Measurements from ENCODE around the gene ZNF260. TPM values are rescaled to one million over a fixed set of nuclear protein-coding genes. Genes with fewer than 3 reads are reported as not detected.

The ZNF260 gene
- total and polyA plus RNA-seq, 2 of the 13 experiments (the other 11 are each of a cell fraction or from before 2014, with no cell fraction given) = 2.8 to 10.5 TPM

DNA sequence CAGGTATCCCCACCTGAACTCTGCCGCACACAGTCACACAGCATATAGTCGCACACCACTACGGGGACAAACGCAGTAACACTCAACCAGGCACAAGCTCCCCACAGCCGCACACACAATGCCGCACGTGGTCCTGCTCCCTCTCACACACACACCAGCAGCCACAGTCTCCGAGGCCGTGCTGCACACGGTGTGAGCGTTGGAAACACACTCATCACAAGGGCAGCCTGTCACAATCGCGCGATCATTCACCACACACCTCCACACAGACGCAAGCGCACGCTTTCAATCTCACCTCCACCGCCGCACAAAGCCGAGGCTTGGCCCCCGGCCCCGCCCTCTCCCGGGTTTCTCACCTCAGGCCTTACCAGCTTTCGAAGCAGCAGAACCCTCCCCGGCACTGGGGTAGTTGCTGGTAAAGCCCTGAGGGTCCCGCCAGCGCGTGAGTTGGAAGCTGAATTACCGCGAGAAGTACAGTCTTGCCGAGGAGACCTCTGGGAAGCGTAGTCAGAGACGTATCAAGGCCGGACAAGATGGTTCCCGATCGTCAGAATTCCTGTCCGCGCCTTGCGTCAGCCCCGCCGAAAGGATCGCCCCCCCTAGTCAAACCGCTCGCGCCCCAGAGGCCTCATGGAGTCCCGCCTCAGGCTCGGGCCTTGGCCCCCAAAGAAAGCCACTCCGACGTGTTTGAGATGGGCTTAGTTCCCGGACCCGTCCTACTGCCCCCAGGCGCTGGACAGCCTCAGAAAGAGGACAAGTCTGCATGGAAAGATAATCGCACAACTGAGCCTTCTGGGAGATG is 38.8 kb downstream of the ZNF260 start, which contains the start of gene ZNF566 (continued):
- no peak for TF ChIP-seq FOXA1 (IDR thresholded peaks at IDR 0.05)
- TF ChIP-seq FOXA1 (CRISPR knock-in tag; IDR thresholded peaks at IDR 0.05) = no peak
- TF ChIP-seq PHB2 (IDR thresholded peaks at IDR 0.05; ENCODE audit: partially characterized antibody) = no peak
- peak; percentile 42 for TF ChIP-seq SALL1 (CRISPR knock-in tag; IDR thresholded peaks at IDR 0.05)
- TF ChIP-seq, protein P1, sequence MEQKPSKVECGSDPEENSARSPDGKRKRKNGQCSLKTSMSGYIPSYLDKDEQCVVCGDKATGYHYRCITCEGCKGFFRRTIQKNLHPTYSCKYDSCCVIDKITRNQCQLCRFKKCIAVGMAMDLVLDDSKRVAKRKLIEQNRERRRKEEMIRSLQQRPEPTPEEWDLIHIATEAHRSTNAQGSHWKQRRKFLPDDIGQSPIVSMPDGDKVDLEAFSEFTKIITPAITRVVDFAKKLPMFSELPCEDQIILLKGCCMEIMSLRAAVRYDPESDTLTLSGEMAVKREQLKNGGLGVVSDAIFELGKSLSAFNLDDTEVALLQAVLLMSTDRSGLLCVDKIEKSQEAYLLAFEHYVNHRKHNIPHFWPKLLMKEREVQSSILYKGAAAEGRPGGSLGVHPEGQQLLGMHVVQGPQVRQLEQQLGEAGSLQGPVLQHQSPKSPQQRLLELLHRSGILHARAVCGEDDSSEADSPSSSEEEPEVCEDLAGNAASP (CRISPR knock-in tag; IDR thresholded peaks at IDR 0.05; ENCODE audit: borderline replicate concordance) = peak; percentile 39
- TF ChIP-seq ZNF292 (CRISPR knock-in tag; IDR thresholded peaks at IDR 0.05; ENCODE audit: borderline replicate concordance, low read depth) = peak; percentile 97
- TF ChIP-seq, protein P2, sequence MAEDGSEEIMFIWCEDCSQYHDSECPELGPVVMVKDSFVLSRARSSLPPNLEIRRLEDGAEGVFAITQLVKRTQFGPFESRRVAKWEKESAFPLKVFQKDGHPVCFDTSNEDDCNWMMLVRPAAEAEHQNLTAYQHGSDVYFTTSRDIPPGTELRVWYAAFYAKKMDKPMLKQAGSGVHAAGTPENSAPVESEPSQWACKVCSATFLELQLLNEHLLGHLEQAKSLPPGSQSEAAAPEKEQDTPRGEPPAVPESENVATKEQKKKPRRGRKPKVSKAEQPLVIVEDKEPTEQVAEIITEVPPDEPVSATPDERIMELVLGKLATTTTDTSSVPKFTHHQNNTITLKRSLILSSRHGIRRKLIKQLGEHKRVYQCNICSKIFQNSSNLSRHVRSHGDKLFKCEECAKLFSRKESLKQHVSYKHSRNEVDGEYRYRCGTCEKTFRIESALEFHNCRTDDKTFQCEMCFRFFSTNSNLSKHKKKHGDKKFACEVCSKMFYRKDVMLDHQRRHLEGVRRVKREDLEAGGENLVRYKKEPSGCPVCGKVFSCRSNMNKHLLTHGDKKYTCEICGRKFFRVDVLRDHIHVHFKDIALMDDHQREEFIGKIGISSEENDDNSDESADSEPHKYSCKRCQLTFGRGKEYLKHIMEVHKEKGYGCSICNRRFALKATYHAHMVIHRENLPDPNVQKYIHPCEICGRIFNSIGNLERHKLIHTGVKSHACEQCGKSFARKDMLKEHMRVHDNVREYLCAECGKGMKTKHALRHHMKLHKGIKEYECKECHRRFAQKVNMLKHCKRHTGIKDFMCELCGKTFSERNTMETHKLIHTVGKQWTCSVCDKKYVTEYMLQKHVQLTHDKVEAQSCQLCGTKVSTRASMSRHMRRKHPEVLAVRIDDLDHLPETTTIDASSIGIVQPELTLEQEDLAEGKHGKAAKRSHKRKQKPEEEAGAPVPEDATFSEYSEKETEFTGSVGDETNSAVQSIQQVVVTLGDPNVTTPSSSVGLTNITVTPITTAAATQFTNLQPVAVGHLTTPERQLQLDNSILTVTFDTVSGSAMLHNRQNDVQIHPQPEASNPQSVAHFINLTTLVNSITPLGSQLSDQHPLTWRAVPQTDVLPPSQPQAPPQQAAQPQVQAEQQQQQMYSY (CRISPR knock-in tag; IDR thresholded peaks at IDR 0.05) = 0 out of 2 replicates have a peak, but pooled peaks have one; percentile 16
- TF ChIP-seq HNRNPK (IDR thresholded peaks at IDR 0.05; ENCODE audit: low read depth, low read length, poor library complexity, severe bottlenecking) = no peak
- TF ChIP-seq CEBPG (CRISPR knock-in tag; IDR thresholded peaks at IDR 0.05) = peak; percentile 82
- no peak for TF ChIP-seq SP2 (CRISPR knock-in tag; IDR thresholded peaks at IDR 0.05)
- TF ChIP-seq ZFP37 (CRISPR knock-in tag; IDR thresholded peaks at IDR 0.05; ENCODE audit: borderline replicate concordance) = no peak
- no peak for TF ChIP-seq ONECUT2 (CRISPR knock-in tag; IDR thresholded peaks at IDR 0.05)
- TF ChIP-seq SYNCRIP (IDR thresholded peaks at IDR 0.05; ENCODE audit: insufficient read depth, low read depth, low read length) = no peak
- TF ChIP-seq, protein P3, sequence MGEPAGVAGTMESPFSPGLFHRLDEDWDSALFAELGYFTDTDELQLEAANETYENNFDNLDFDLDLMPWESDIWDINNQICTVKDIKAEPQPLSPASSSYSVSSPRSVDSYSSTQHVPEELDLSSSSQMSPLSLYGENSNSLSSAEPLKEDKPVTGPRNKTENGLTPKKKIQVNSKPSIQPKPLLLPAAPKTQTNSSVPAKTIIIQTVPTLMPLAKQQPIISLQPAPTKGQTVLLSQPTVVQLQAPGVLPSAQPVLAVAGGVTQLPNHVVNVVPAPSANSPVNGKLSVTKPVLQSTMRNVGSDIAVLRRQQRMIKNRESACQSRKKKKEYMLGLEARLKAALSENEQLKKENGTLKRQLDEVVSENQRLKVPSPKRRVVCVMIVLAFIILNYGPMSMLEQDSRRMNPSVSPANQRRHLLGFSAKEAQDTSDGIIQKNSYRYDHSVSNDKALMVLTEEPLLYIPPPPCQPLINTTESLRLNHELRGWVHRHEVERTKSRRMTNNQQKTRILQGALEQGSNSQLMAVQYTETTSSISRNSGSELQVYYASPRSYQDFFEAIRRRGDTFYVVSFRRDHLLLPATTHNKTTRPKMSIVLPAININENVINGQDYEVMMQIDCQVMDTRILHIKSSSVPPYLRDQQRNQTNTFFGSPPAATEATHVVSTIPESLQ (CRISPR knock-in tag; conservative IDR thresholded peaks at IDR 0.05) = no peak
- TF ChIP-seq KLF9 (CRISPR knock-in tag; IDR thresholded peaks at IDR 0.05; ENCODE audit: low read depth) = 0 out of 2 replicates have a peak, but pooled peaks have one; percentile 41
- TF ChIP-seq HBP1 (CRISPR knock-in tag; IDR thresholded peaks at IDR 0.05; ENCODE audit: low read depth) = peak; percentile 55; the same call in 1 of the 2 replicates
- 0 out of 2 replicates have a peak, but pooled peaks have one; percentile 23 for TF ChIP-seq BRCA1 (CRISPR knock-in tag; IDR thresholded peaks at IDR 0.05)
- TF ChIP-seq, protein P4, sequence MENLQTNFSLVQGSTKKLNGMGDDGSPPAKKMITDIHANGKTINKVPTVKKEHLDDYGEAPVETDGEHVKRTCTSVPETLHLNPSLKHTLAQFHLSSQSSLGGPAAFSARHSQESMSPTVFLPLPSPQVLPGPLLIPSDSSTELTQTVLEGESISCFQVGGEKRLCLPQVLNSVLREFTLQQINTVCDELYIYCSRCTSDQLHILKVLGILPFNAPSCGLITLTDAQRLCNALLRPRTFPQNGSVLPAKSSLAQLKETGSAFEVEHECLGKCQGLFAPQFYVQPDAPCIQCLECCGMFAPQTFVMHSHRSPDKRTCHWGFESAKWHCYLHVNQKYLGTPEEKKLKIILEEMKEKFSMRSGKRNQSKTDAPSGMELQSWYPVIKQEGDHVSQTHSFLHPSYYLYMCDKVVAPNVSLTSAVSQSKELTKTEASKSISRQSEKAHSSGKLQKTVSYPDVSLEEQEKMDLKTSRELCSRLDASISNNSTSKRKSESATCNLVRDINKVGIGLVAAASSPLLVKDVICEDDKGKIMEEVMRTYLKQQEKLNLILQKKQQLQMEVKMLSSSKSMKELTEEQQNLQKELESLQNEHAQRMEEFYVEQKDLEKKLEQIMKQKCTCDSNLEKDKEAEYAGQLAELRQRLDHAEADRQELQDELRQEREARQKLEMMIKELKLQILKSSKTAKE (CRISPR knock-in tag; IDR thresholded peaks at IDR 0.05; ENCODE audit: borderline replicate concordance) = 0 out of 2 replicates have a peak, but pooled peaks have one; percentile 42
- TF ChIP-seq TOE1 (CRISPR knock-in tag; IDR thresholded peaks at IDR 0.05) = no peak

Data from HepG2 (cell line).